ENCODE data around the gene PWWP2B. TPM values are rescaled to one million over a fixed set of nuclear protein-coding genes. Genes with fewer than 3 reads are reported as not detected.
"Not testable (repeated sequence)": the region's sequence is repeated elsewhere in the genome, so short reads cannot be mapped to it uniquely, and the experiment has no call there.

PWWP2B gene
- total RNA-seq, 1 experiment from 2014 or later, result 18.6 TPM

DNA sequence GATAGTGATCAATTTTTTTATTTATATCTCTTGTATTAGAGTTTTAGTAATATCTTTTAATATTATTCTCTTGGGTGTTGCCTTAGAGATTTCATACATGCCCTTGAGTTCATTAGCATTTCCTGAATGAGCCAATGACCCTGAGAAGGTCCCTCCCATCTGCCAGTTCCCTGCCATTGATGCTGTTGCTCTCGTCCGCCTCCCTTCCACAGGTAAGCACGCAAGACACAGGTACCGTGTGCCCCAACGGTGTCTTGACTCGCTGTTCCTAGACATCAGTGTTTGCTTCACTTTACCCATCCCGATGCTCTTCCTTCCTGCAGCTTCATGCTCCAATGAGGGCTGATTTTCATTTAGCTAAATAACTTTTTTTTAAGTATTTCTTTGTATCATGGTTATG, 19.7 kb upstream of the PWWP2B start:
- DNase-seq (ENCODE audit: extremely low read depth, low read depth), result no peak

- DNase-seq (ENCODE audit: extremely low read depth, low read depth), result not testable (repeated sequence)
Measured at GRCh38 chr10:132379026-132379425, 18.0 kb upstream of the PWWP2B start.

- DNase-seq (ENCODE audit: extremely low read depth, low read depth), result not testable (repeated sequence)
Measured at GRCh38 chr10:132380986-132381385, 16.0 kb upstream of the PWWP2B start.

DNA sequence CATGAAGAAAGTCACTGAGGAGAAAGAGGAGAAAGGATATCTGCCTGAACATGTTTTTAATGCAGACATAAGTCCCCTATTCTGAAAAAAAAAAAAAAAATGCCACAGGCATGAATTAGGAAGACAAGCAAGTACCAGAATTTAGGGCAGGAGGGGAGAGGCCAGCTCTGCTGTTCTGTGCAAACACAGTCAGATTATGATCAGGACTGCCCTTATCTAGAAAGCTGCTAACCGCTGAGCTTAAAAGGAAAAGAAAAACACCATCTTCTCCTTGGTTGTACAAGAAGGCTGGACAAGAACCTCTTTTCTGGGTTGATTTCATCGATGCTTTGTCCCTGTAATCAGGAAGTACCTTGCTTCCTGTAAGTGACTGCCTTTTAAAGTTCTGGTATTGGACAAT, 15.3 kb upstream of the PWWP2B start:
- no peak for DNase-seq (ENCODE audit: extremely low read depth, low read depth)

- no peak for DNase-seq (ENCODE audit: extremely low read depth, low read depth)
Measured at GRCh38 chr10:132382231-132382922, 14.6 kb upstream of the PWWP2B start.

- DNase-seq (ENCODE audit: extremely low read depth, low read depth), result no peak
Measured at GRCh38 chr10:132383101-132383500, 13.9 kb upstream of the PWWP2B start.

- DNase-seq (ENCODE audit: extremely low read depth, low read depth), result no peak
Measured at GRCh38 chr10:132383751-132384196, 13.2 kb upstream of the PWWP2B start.

DNA sequence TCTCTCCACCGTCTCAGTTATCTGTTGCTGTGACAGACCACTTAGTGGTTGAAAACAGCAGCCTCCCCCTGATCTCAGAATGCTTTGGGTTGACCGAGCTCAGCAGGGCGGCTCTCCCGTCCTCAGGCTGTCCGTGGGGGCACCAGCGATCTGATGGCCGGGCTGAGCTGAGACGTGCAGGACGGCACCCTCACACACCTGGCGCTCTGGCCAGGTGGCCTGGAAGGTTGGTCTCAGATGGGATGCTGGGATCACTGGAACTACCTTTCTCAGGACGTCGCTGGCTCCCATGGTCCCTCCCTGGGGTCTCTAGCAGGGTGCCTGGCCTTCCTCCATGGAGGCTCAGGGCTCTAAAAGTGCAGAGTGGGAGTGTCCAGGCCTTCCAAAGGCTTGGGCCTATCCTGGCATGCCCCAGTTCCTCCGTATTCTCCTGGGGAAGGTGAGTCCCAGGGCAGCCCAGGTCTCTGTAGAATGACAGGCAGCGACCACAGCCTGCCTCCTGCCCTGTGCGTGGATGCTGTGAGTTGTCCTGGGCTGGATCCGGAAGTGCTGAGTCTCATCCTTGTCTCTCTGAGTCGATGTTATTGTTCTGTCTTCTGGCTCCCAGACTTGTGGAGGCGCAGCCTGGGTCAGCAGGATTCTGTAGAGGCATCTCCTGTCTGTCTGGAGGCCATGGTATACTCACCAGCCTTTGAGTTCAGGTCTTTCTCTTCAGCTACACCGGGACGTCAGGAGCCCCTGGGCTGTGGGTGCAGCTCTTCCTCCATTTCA, 12.2 kb upstream of the PWWP2B start:
- DNase-seq (ENCODE audit: extremely low read depth, low read depth), result no peak

GRCh38 chr10:132385389-132385667, 11.7 kb upstream of the PWWP2B start:
- DNase-seq (ENCODE audit: extremely low read depth, low read depth), result no peak

- DNase-seq (ENCODE audit: extremely low read depth, low read depth), result no peak
Measured at GRCh38 chr10:132385721-132386418, 11.1 kb upstream of the PWWP2B start.

GRCh38 chr10:132386419-132386831, 10.6 kb upstream of the PWWP2B start:
- no peak for DNase-seq (ENCODE audit: extremely low read depth, low read depth)

DNA sequence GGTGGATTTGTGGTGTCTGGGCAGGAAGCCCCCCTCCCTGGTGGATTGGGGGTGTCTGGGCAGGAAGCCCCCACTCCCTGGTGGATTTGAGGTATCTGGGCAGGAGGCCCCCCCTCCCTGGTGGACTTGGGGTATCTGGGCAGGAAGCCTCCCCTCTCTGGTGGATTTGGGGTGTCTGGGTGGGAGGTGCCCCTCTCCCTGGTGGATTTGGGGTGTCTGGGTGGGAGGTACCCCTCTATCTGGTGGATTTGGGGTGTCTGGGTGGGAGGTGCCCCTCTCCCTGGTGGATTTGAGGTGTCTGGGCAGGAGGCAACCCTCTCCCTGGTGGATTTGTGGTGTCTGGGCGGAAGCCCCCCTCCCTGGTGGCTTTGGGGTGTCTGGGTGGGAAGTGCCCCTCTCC, 10.1 kb upstream of the PWWP2B start:
- DNase-seq (ENCODE audit: extremely low read depth, low read depth), result not testable (repeated sequence)

- peak; percentile 48 for DNase-seq (ENCODE audit: extremely low read depth, low read depth)
Measured at GRCh38 chr10:132387764-132388210, 9.2 kb upstream of the PWWP2B start.

DNA sequence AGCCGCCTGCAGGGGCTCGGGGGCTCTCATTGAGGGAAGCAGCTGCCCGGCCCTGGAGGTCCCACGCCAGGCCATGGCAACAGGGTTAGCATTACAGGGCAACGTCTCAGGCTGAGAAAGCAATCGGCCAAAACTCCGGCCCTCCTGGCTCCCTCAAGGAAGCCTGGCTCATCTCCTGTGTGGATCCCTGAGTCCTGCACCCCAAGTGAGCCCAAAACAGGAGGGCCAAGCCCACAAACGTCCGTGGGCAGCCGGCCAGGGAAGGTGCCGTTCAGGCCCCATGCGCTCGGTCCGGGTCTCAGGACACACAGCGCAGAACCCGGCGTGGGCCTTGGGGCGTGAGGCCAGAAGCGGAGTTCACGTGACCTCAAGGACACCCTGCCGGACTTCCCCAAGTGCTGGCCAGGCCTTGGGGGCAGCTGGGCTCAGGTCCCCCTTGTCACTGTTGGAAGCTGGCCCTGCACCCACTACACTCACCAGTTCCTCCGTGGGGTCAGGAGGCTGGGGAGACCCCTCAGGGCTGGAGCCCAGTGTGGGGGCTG, 8.0 kb upstream of the PWWP2B start:
- no peak for DNase-seq (ENCODE audit: extremely low read depth, low read depth)

- DNase-seq (ENCODE audit: extremely low read depth, low read depth), result no peak
Measured at GRCh38 chr10:132389433-132390169, 7.4 kb upstream of the PWWP2B start.

DNA sequence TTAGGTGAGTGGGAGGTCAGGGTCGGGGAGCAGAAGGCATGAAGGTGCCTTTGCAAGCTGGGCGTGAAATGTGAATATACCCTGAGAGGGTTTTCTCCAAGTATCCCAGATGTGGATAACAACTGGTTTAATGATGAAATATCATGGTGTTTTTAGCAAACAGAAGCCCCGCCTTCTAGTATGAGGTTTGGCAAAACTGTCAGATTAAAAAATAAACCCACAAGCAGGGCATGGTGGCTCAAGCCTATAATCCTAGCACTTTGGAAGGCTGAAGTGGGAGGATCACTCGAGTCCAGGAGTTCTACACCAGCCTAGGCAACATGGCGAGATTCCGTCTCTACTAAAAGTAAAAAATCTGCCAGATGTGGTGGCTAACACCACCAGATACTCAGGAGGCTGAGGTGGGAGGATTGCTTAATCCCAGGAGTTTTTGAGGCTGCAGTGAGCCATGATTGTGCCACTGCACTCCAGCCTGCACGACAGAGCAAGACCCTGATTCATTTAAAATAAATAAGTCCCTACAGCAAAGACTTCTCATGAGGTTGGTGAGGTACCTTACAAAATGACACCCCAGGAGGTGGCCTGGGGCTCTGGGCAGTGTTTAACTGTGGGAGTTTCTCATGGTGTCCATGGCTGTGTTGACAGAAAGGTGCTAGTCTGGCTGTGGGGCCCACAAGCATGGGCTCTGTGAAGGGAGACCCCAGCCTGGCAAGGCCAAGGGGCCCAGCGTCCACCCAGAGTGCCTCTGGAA, 6.7 kb upstream of the PWWP2B start:
- DNase-seq (ENCODE audit: extremely low read depth, low read depth), result no peak

- no peak for DNase-seq (ENCODE audit: extremely low read depth, low read depth)
Measured at GRCh38 chr10:132390921-132391675, 5.9 kb upstream of the PWWP2B start.

DNA sequence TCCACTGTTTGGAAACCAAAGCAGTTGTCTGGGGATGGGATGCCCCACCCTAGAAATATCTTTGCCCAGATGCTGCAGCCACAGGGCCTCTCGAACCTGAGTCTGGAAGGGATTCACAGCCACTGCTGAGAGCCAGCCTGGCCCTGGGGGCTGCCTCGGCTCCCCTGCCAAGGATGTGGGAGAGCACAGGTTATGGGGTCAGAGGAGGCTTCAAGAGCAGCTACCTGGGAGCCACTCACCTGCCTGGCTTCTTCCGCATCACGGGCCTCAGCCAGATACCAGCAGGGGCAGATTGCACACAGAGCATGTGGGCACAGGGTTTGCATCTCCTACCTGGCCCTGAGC, 5.4 kb upstream of the PWWP2B start:
- no peak for DNase-seq (ENCODE audit: extremely low read depth, low read depth)

GRCh38 chr10:132392184-132392800, 4.7 kb upstream of the PWWP2B start:
- no peak for DNase-seq (ENCODE audit: extremely low read depth, low read depth)
